Hepatocyte (in vitro differentiated cells): Measurements from ENCODE around the gene SEMA5A. TPM values are rescaled to one million over a fixed set of nuclear protein-coding genes. Genes with fewer than 3 reads are reported as not detected.

Source experiments
- DNase-seq: peaks from one replicate; pipeline ENCODE4 v3.0.0-alpha.2; 2016; ENCODE audit warnings: low spot score
- H2AFZ ChIP-seq: fragments of 200-600 bp; sonication (generic); 2 replicates; pipeline ENCODE4 v1.6.0; 2016; ENCODE audit warnings: antibody characterized with exemption, mild to moderate bottlenecking
- H3K27ac ChIP-seq: fragments of 200-600 bp; sonication (generic); 2 replicates; pipeline ENCODE4 v1.5.1; 2016; ENCODE audit warnings: mild to moderate bottlenecking
- H3K27me3 ChIP-seq: fragments of 200-600 bp; sonication (generic); 2 replicates; pipeline ENCODE4 v1.6.1; 2016
- H3K36me3 ChIP-seq: fragments of 200-600 bp; sonication (generic); replicated peaks from 2 replicates; pipeline ENCODE4 v1.5.1; 2016; ENCODE audit warnings: low read depth; ENCODE audit not compliant: insufficient read depth
- H3K4me1 ChIP-seq: fragments of 200-600 bp; sonication (generic); 2 replicates; pipeline ENCODE4 v1.5.1; 2016; ENCODE audit warnings: mild to moderate bottlenecking, moderate library complexity; ENCODE audit not compliant: insufficient read depth
- H3K4me2 ChIP-seq: fragments of 200-600 bp; sonication (generic); 2 replicates; pipeline ENCODE4 v1.6.0; 2016
- H3K4me3 ChIP-seq: fragments of 200-600 bp; sonication (generic); 2 replicates; pipeline ENCODE4 v1.5.1; 2016; ENCODE audit warnings: mild to moderate bottlenecking
- H3K79me2 ChIP-seq: fragments of 200-600 bp; sonication (generic); 2 replicates; pipeline ENCODE4 v1.6.0; 2017; ENCODE audit warnings: mild to moderate bottlenecking
- H3K9me2 ChIP-seq: fragments of 200-600 bp; sonication (generic); replicated peaks from 2 replicates; pipeline ENCODE4 v1.6.0; 2017; ENCODE audit warnings: mild to moderate bottlenecking; ENCODE audit not compliant: insufficient read depth
- H3K9me3 ChIP-seq: fragments of 200-600 bp; sonication (generic); 2 replicates; pipeline ENCODE4 v1.5.1; 2016; ENCODE audit warnings: low read depth, mild to moderate bottlenecking
- H4K20me1 ChIP-seq: fragments of 200-600 bp; sonication (generic); 2 replicates; pipeline ENCODE4 v1.6.0; 2016; ENCODE audit warnings: mild to moderate bottlenecking; ENCODE audit not compliant: insufficient read depth, poor library complexity, severe bottlenecking
- EZH2 ChIP-seq: fragments of 200-600 bp; sonication (generic); IDR thresholded peaks from 2 replicates; pipeline ENCODE4 v1.6.1; 2016; ENCODE audit warnings: antibody characterized with exemption, mild to moderate bottlenecking, borderline replicate concordance
- EZH2phosphoT487 ChIP-seq: fragments of 200-600 bp; sonication (generic); IDR thresholded peaks from one replicate; pipeline ENCODE4 v1.6.1; 2018; ENCODE audit warnings: antibody characterized with exemption, mild to moderate bottlenecking, low read depth, moderate library complexity; ENCODE audit not compliant: unreplicated experiment, severe bottlenecking
- WGBS: methylation state at CpG from one replicate; pipeline ENCODE4 v1.1.6; 2016; ENCODE audit warnings: low lambda C conversion rate; ENCODE audit errors: missing lambda C conversion rate; 5-methylcytosine and 5-hydroxymethylcytosine counted together
- polyA plus RNA-seq: library from polyadenylated mRNA; unstranded; fragments of >200 nt; fragmentation: Nextera tagmentation; extraction: Ambion mirVana; gene quantifications from 2 replicates; pipeline ENCODE4 v1.2.1, GENCODE V29; 2016
- total RNA-seq: library from RNA; depleted of rRNA; stranded (reverse); fragments of >200 nt; gene quantifications from 2 replicates; pipeline ENCODE4 v1.2.3, GENCODE V29; 2014
- TF ChIP-seq, protein P1 (sequence below): fragments of 200-600 bp; sonication (generic); IDR thresholded peaks from 2 replicates; pipeline ENCODE4 v1.5.1; 2016; ENCODE audit warnings: antibody characterized with exemption, mild to moderate bottlenecking; ENCODE audit not compliant: poor library complexity

SEMA5A gene
- total and polyA plus RNA-seq, 2 experiments from 2014 or later, result 10.7 to 21.7 TPM

DNA sequence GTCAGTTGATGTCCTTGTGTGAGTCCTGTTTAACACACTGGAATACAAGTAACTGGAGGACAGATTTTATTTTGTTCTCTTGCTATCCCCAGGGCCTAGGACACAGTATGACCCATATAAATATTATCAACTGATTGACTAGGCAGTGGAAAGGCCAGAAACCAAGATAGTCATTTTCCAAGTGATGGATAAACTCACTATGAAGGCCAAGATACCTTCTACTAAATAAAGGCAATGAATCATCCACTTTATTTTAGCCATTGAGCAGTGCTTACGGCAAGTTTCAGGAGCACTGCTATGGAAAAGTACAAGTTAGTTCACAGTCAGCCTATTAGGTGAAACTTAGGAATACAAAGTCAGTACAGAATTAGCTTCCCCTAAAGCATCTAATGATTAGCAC is 153.2 kb downstream of the SEMA5A start:
- Histone ChIP-seq H3K4me2 (no peak overlapping the region), H3K27ac (no peak overlapping the region), H3K27me3 (no peaks in the 10 kb centered on the region), H3K36me3 (no peaks in the 10 kb centered on the region), H3K9me3 (no peaks in the 10 kb centered on the region), H3K9me2 (no peaks in the 10 kb centered on the region), H2AFZ (no peak overlapping the region), H3K4me1 (no peaks in the 10 kb centered on the region), H3K4me3 (no peak overlapping the region), H3K79me2 (peaks cover 4% of the 10 kb centered on the region), H4K20me1 (no peaks in the 10 kb centered on the region)
- TF ChIP-seq, protein P1, sequence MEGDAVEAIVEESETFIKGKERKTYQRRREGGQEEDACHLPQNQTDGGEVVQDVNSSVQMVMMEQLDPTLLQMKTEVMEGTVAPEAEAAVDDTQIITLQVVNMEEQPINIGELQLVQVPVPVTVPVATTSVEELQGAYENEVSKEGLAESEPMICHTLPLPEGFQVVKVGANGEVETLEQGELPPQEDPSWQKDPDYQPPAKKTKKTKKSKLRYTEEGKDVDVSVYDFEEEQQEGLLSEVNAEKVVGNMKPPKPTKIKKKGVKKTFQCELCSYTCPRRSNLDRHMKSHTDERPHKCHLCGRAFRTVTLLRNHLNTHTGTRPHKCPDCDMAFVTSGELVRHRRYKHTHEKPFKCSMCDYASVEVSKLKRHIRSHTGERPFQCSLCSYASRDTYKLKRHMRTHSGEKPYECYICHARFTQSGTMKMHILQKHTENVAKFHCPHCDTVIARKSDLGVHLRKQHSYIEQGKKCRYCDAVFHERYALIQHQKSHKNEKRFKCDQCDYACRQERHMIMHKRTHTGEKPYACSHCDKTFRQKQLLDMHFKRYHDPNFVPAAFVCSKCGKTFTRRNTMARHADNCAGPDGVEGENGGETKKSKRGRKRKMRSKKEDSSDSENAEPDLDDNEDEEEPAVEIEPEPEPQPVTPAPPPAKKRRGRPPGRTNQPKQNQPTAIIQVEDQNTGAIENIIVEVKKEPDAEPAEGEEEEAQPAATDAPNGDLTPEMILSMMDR, result no peak
- TF ChIP-seq EZH2phosphoT487 (no peak), EZH2 (no peak)
- no peak for DNase-seq
- WGBS, result 94% methylated on average over 1 of the region's 1 CpG

GRCh38 chr5:9391080-9391479 is 154.8 kb downstream of the SEMA5A start:
- Histone ChIP-seq H3K4me3 (no peak overlapping the region), H3K9me2 (no peaks in the 10 kb centered on the region), H3K36me3 (no peaks in the 10 kb centered on the region), H4K20me1 (no peaks in the 10 kb centered on the region), H2AFZ (no peak overlapping the region), H3K9me3 (no peaks in the 10 kb centered on the region), H3K4me1 (peaks cover 4% of the 10 kb centered on the region), H3K4me2 (no peak overlapping the region), H3K79me2 (peaks cover 4% of the 10 kb centered on the region), H3K27ac (no peak overlapping the region), H3K27me3 (no peaks in the 10 kb centered on the region)
- DNase-seq, result no peak
- TF ChIP-seq, protein P1, result no peak
- no peak for TF ChIP-seq EZH2
- TF ChIP-seq EZH2phosphoT487, result no peak
- 78% methylated on average over 4 of the region's 4 CpGs for WGBS

DNA sequence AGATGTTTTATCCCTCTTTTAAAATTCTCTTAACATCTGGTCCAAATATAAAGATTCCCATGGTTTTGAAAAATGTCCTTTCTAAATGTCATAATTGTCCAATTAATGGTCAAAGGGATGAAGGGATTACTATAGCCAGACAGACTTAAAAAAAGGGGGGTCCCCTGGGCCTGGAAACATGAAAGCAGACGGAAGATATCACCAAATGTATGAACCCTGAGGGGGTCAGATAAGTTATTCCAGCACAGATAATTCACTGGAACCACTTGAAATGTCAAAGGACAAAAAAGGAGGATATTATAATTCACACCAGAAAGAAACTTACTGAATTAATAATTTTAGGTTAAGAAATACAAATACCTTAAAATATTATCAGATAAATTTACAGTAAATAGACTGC is 155.8 kb downstream of the SEMA5A start:
- peaks cover 4% of the 10 kb centered on the region for H3K79me2 ChIP-seq
- WGBS, result 80% methylated on average over 1 of the region's 1 CpG

More for the DNA sequence above, 155.8 kb downstream of the SEMA5A start:
- Histone ChIP-seq H3K9me3 (no peaks in the 10 kb centered on the region), H4K20me1 (no peaks in the 10 kb centered on the region), H3K27me3 (no peaks in the 10 kb centered on the region), H3K9me2 (no peaks in the 10 kb centered on the region), H3K27ac (no peak overlapping the region), H2AFZ (no peak overlapping the region), H3K4me2 (no peak overlapping the region), H3K4me3 (no peak overlapping the region), H3K4me1 (peaks cover 4% of the 10 kb centered on the region), H3K36me3 (no peaks in the 10 kb centered on the region)
- no peak for DNase-seq
- TF ChIP-seq EZH2phosphoT487 (no peak), EZH2 (no peak)
- TF ChIP-seq, protein P1, result no peak
